Transverse colon (tissue), 4 donors: ENCODE data around the gene CLINT1.

Experiments used
- EP300 ChIP-seq: sonication (generic); formaldehyde crosslinking; IDR thresholded peaks from one replicate; pipeline ENCODE4 v1.6.1; 2017; ENCODE audit warnings: antibody characterized with exemption, low read depth
- POLR2A ChIP-seq: fragments of 450-650 bp; IDR thresholded peaks from one replicate; pipeline ENCODE4 v1.6.1; 2016; ENCODE audit warnings: antibody characterized with exemption, mild to moderate bottlenecking, moderate library complexity
- POLR2AphosphoS5 ChIP-seq, 3 donors: sonication (generic); formaldehyde crosslinking; IDR thresholded peaks; one replicate each; pipeline ENCODE4 v1.6.1; 2016; ENCODE audit warnings: antibody characterized with exemption in 3 of 3
- TF ChIP-seq, protein P1 (sequence below), 5 experiments: fragments of 200-600 bp in 3 of 5; fragments of 450-650 bp in 2 of 5; sonication (generic) in 3 of 5; IDR thresholded peaks; 1 replicate in 2 of 5; 2 replicates in 3 of 5; pipeline ENCODE4 v1.5.1; 2016 to 2017; ENCODE audit warnings: antibody characterized with exemption in 5 of 5, inconsistent platforms in 3 of 5, mild to moderate bottlenecking in 2 of 5, moderate library complexity in 1 of 5

DNA sequence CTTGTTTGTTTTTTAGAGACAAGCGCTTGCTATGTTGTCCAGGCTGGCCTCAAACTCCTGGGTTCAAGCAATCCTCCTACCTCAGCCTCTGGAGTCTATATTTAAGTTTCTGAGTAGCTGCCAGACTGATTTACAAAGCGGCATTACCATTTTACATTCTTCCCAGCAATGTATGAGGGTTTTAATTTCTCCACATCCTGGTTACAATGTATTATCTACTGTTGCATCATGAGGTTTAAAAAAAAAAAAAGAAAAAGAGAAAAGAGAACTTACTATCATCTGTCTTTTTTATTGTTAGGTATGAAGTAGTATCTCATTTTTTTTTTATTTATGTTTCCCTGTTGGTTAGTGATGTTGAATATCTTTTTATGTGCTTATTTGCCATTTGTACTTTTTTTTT, 18.9 kb upstream of the CLINT1 start:
- TF ChIP-seq POLR2A: no peak
- TF ChIP-seq, protein P1, sequence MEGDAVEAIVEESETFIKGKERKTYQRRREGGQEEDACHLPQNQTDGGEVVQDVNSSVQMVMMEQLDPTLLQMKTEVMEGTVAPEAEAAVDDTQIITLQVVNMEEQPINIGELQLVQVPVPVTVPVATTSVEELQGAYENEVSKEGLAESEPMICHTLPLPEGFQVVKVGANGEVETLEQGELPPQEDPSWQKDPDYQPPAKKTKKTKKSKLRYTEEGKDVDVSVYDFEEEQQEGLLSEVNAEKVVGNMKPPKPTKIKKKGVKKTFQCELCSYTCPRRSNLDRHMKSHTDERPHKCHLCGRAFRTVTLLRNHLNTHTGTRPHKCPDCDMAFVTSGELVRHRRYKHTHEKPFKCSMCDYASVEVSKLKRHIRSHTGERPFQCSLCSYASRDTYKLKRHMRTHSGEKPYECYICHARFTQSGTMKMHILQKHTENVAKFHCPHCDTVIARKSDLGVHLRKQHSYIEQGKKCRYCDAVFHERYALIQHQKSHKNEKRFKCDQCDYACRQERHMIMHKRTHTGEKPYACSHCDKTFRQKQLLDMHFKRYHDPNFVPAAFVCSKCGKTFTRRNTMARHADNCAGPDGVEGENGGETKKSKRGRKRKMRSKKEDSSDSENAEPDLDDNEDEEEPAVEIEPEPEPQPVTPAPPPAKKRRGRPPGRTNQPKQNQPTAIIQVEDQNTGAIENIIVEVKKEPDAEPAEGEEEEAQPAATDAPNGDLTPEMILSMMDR (IDR thresholded peaks at IDR 0.05): no peak
- no peak for TF ChIP-seq POLR2AphosphoS5 (IDR thresholded peaks at IDR 0.05)
- TF ChIP-seq EP300: no peak
